GM12875 (cell line): ENCODE measurements around the gene SAMD11.
"Not testable (repeated sequence)": the region's sequence is repeated elsewhere in the genome, so short reads cannot be mapped to it uniquely, and the experiment has no call there.

Source experiments
- H3K4me3 ChIP-seq: one replicate; pipeline ENCODE4 v1.5.1; 2011; ENCODE audit warnings: low read depth, low read length, control low read depth
- CTCF ChIP-seq: IDR thresholded peaks from 2 replicates; pipeline ENCODE4 v1.5.1; 2011; ENCODE audit warnings: low read depth, mild to moderate bottlenecking, control low read depth, inconsistent platforms, low read length, moderate library complexity, borderline replicate concordance; ENCODE audit not compliant: insufficient read depth

The SAMD11 gene

GRCh38 chr1:890661-891060 is 33.1 kb upstream of the SAMD11 start:
- no peak overlapping the region for H3K4me3 ChIP-seq
- TF ChIP-seq CTCF = no peak

- H3K4me3 ChIP-seq = no peak overlapping the region
- TF ChIP-seq CTCF = no peak
Measured at GRCh38 chr1:897226-897625, 26.5 kb upstream of the SAMD11 start.

- H3K4me3 ChIP-seq = not testable (repeated sequence)
Measured at GRCh38 chr1:897951-898350, 25.8 kb upstream of the SAMD11 start.

GRCh38 chr1:899636-900317 is 23.9 kb upstream of the SAMD11 start:
- no peak for TF ChIP-seq CTCF
- no peak overlapping the region for H3K4me3 ChIP-seq

- TF ChIP-seq CTCF = no peak
- no peak overlapping the region for H3K4me3 ChIP-seq
Measured at GRCh38 chr1:901108-901859, 22.4 kb upstream of the SAMD11 start.

- no peak for TF ChIP-seq CTCF
- H3K4me3 ChIP-seq = no peak overlapping the region
Measured at GRCh38 chr1:902802-903201, 20.9 kb upstream of the SAMD11 start.

- no peak for TF ChIP-seq CTCF
- no peak overlapping the region for H3K4me3 ChIP-seq
Measured at GRCh38 chr1:903305-903704, 20.4 kb upstream of the SAMD11 start.
